Choroid plexus epithelial cell (primary cell): ENCODE data around the gene AGPS.

ENCODE experiments used
- DNase-seq: peaks from one replicate; pipeline ENCODE4 v3.0.0-alpha.2; 2010; ENCODE audit warnings: low read depth
- H3K4me3 ChIP-seq: 2 replicates; pipeline ENCODE4 v1.5.1; 2011; ENCODE audit warnings: low read depth, mild to moderate bottlenecking, control low read depth, low read length, moderate library complexity
- CTCF ChIP-seq: conservative IDR thresholded peaks from 2 replicates; pipeline ENCODE4 v1.5.1; 2011; ENCODE audit warnings: low read depth, mild to moderate bottlenecking, control low read depth, inconsistent platforms, low read length, moderate library complexity

The AGPS gene

GRCh38 chr2:177535000-177535399 lies 142.4 kb downstream of the AGPS start:
- no peak for DNase-seq
- no peak for TF ChIP-seq CTCF
- H3K4me3 ChIP-seq, result no peak overlapping the region

DNA sequence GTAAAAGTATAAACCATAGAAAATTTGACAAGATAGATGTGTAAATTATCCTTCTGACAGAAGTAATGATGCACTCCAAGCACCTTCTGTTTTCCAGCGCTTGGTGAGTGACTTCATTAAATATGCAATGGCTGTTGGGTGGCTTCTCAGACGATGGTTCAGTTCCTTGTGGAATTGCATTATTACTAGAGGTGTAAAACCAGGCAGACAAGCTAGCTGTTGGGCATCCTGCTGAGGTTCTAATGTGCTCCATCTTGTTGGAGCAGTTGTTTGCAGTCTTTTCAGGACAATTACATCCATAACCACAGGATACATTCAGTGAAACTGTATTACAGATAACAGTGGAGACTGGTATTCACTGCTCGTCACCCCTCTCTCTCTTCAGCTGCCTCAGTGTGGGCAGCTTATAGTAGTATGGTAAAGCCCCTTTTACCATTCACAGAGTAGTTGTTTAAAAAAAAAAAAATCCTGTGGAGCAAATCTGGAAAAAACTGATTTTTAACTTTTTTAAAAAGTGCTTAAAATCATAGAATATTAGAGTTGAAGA lies 143.5 kb downstream of the AGPS start:
- H3K4me3 ChIP-seq, result no peak overlapping the region
- TF ChIP-seq CTCF, result no peak
- DNase-seq, result no peak

- no peak for TF ChIP-seq CTCF
- DNase-seq, result no peak
- H3K4me3 ChIP-seq, result no peak overlapping the region
Measured at GRCh38 chr2:177537213-177537612, 144.6 kb downstream of the AGPS start.

- DNase-seq, result no peak
- H3K4me3 ChIP-seq, result no peak overlapping the region
- no peak for TF ChIP-seq CTCF
Measured at GRCh38 chr2:177537636-177538035, 145.1 kb downstream of the AGPS start.

DNA sequence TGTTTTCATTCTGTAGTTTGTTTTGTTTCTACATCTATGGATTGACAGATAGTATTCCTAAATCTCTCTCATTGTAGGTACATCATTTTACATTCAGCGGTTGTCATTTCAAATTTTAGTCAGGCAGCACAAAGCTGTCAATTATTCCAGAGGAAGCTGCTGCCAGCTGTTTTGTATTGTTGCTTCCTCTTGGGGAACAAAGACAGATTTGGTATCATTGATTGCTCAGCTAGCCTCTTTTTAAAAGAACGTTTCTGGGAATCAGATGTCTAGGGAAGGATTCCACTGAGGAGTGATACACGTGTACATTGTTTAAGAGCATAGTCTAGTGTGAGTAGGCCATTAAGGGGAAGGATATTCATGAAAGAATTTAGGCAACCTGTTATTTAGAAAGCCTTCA lies 145.8 kb downstream of the AGPS start:
- DNase-seq, result no peak
- TF ChIP-seq CTCF, result no peak
- H3K4me3 ChIP-seq, result no peak overlapping the region

GRCh38 chr2:177540283-177540682 lies 147.7 kb downstream of the AGPS start:
- no peak for DNase-seq
- TF ChIP-seq CTCF, result no peak

DNA sequence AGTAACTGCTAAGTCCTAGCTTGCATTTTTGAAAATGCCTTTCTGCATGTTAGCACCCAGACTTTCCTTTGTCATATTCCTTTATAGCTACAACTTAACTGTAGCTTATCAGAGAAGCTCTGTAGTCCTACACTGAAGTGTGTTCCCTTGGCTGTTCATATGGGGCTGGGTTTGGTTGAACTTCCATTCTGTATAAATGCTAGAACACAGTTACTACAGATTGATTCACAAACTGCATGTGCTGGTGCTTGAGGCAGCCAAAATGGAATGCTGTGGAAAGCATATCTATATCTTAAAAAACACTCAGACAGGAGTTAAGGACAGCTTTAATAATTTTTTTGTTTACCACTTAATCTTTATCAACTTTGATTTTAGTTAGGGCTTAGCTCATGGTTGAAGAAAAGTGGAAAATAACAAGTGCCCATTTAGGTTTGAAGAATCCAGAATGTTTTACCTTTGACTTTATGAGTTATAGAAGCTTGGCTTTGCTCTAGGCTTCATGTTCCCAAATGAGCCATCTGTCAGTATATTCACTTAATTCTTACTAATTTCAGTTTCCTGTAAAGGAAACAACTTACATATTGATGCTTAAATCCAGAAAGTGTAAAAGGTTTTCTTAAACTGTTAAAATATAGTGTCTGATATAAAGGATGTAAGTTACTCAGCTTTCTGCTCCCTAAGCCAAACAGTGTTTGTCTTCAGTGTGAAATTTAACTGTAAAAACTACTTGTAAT lies 148.9 kb downstream of the AGPS start:
- no peak for TF ChIP-seq CTCF

More at GRCh38 chr2:177540283-177540682, 147.7 kb downstream of the AGPS start:
- no peak overlapping the region for H3K4me3 ChIP-seq

More for the DNA sequence above, 148.9 kb downstream of the AGPS start:
- DNase-seq, result no peak
- H3K4me3 ChIP-seq, result no peak overlapping the region
